ENCODE data around the gene ENDOV.

GRCh38 chr17:80416260-80416939 lies 1.4 kb downstream of the ENDOV start:
- no peak for TF ChIP-seq CTCF (IDR thresholded peaks at IDR 0.05)
- no peak for TF ChIP-seq POLR2A (IDR thresholded peaks at IDR 0.05)

Measured in suprapubic skin (tissue), 3 donors.